ENCODE measurements around the gene CCDC184.

The CCDC184 gene

DNA sequence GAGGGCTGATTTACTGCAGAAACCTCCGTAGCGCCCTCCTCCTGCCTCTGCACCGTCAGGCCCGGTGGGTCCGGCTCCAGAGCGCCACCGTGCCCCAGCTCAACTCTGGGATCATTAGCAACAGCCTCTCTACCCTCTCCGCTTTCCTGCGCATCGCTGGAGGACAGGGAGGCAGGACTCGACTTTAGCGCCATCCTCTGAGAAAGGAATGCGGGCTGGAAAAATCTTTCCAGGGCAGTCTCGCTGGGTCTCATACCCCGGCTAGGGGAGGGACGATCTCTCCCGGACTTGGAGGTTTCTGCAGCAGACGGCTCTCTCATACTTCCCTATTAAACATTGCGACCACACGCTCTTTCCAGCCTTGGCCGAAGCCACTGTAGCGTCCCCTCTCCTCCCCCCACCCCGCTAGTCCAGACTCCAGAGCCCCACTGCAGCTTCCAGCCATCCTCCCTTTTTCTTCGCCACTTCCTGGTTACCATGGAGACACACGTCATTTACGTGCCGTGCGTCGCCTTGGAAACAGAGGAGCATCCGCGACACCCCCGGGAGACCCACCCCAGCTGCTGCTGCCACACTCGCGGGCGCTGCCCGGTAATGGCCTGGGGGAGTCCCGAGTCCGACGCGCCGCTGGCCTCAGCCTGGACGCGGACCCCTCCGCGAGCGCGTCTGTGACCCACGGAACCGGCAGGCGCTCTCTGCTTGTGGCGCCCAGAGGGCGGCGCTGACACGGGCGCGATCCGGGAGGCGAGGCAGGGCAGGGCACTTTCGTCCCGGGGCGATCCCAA, at the start of gene CCDC184:
TSS of gene CCDC184 (plus strand) at position 554 of the 785 bp plus-strand sequence. CDS start 479 bp downstream, outside the sequence.
- H2AFZ ChIP-seq (ENCODE audit: low read depth): peak within 1 kb of the TSS; percentile 85
- H4K20me1 ChIP-seq (ENCODE audit: insufficient read depth): no peaks in the 10 kb centered on the region
- peak within 1 kb of the TSS; percentile 9; the same call in 1 of the 2 replicates for H3K9ac ChIP-seq
- H3K27ac ChIP-seq: no peak within 1 kb of the TSS
- peaks cover 11% of the 10 kb centered on the region for H3K4me1 ChIP-seq (ENCODE audit: low read depth, poor library complexity, severe bottlenecking)
- TF ChIP-seq, protein P1, sequence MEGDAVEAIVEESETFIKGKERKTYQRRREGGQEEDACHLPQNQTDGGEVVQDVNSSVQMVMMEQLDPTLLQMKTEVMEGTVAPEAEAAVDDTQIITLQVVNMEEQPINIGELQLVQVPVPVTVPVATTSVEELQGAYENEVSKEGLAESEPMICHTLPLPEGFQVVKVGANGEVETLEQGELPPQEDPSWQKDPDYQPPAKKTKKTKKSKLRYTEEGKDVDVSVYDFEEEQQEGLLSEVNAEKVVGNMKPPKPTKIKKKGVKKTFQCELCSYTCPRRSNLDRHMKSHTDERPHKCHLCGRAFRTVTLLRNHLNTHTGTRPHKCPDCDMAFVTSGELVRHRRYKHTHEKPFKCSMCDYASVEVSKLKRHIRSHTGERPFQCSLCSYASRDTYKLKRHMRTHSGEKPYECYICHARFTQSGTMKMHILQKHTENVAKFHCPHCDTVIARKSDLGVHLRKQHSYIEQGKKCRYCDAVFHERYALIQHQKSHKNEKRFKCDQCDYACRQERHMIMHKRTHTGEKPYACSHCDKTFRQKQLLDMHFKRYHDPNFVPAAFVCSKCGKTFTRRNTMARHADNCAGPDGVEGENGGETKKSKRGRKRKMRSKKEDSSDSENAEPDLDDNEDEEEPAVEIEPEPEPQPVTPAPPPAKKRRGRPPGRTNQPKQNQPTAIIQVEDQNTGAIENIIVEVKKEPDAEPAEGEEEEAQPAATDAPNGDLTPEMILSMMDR (conservative IDR thresholded peaks at IDR 0.05; ENCODE audit: low read depth, low read length): no peak; the same call in 1 of the 2 replicates
- no peaks in the 10 kb centered on the region for H3K36me3 ChIP-seq (ENCODE audit: insufficient read depth)
- H3K79me2 ChIP-seq (ENCODE audit: insufficient read depth, low read depth): no peaks in the 10 kb centered on the region
- peak within 1 kb of the TSS; percentile 72 for H3K4me2 ChIP-seq
- no peak within 1 kb of the TSS for H3K4me3 ChIP-seq (IDR thresholded peaks at IDR 0.05; ENCODE audit: insufficient read depth, low read depth, low read length)
- no peaks in the 10 kb centered on the region for H3K27me3 ChIP-seq (ENCODE audit: insufficient read depth, low read depth)

DNA sequence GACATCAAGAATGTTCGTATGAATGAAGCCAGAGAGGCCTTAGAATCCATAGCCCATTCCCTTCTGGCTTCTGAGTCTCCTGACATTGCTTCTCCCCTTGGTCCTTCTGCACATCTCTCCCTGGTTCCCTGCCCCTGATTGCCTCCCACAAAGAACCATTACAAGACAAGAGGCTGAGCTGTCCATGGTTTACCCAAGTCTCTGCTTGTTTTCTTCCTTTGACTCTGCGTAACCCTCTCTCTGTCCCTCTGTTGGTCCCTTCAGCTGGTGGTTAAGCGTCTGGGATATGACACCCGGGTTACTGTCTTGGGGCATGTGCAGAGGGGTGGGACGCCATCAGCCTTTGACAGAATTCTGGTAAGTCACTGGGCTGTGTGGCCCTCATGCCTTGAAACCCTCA, 48.4 kb upstream of the CCDC184 start:
- Histone ChIP-seq H3K27me3 (ENCODE audit: insufficient read depth, low read depth) (no peaks in the 10 kb centered on the region), H3K4me1 (ENCODE audit: low read depth, poor library complexity, severe bottlenecking) (no peaks in the 10 kb centered on the region), H2AFZ (ENCODE audit: low read depth) (no peak overlapping the region), H3K4me2 (no peak overlapping the region), H3K4me3 (IDR thresholded peaks at IDR 0.05; ENCODE audit: insufficient read depth, low read depth, low read length) (no peak overlapping the region), H3K36me3 (ENCODE audit: insufficient read depth) (peaks cover 11% of the 10 kb centered on the region; the same call in 1 of the 2 replicates), H3K79me2 (ENCODE audit: insufficient read depth, low read depth) (no peaks in the 10 kb centered on the region), H4K20me1 (ENCODE audit: insufficient read depth) (no peaks in the 10 kb centered on the region), H3K9ac (no peak overlapping the region), H3K27ac (no peak overlapping the region)
- TF ChIP-seq, protein P1 (conservative IDR thresholded peaks at IDR 0.05; ENCODE audit: low read depth, low read length): no peak

DNA sequence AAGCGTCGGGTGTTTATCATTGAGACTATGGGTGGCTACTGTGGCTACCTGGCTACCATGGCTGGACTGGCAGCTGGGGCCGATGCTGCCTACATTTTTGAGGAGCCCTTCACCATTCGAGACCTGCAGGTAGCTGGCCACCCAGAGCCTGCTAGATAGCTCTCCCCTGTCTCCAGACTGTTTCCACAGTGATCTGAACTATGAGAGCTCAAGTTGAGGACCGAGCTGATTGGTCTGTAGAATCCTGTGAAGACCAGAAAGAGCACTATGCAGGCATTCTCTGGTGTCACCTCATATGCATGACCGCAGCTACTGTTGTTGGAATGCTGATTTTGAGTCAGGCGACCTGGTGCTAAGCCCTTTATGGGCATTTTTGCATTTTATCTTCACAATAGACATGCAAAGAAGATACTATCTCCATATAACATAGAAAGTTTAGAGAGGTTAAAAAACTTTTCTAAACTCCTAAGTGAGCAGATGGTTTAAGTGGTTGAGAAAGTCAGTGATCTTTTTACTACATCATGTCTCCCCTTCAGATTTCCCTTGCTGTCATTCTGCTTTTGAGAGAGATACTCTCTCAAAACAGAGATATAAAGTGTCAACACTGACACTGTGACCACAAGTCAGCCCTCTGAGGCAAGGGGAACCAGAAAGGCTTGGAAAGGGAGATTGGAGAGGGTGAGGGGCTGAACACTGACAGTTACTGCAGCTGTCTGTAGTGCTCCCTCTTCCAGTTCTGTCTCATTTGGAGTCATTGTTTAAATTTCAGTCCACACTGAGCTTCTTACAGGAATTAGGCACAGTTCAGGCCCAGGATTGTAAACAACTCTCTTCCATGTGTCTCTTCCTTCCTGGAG, 40.4 kb upstream of the CCDC184 start:
- H3K27ac ChIP-seq: no peak overlapping the region
- H3K4me3 ChIP-seq (IDR thresholded peaks at IDR 0.05; ENCODE audit: insufficient read depth, low read depth, low read length): no peak overlapping the region

DNA sequence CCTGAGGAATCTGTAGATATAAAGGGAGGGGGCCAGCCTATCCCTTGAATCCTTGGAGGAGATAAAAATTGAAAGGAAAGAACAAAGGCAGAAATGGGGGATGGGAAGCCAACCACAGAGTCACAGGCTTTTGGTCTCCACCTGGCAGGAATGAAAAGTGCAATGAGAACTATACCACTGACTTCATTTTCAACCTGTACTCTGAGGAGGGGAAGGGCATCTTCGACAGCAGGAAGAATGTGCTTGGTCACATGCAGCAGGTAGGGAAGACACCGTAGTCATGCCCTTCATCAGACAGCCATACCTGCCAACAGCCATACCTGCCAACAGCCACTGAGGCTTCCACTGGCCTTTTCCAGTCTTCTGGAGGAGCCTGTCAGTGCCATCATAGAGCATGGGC, 39.5 kb upstream of the CCDC184 start:
- Histone ChIP-seq H2AFZ (ENCODE audit: low read depth) (no peak overlapping the region), H3K4me2 (no peak overlapping the region), H3K79me2 (ENCODE audit: insufficient read depth, low read depth) (no peaks in the 10 kb centered on the region), H3K4me3 (IDR thresholded peaks at IDR 0.05; ENCODE audit: insufficient read depth, low read depth, low read length) (no peak overlapping the region), H3K9ac (no peak overlapping the region), H3K27me3 (ENCODE audit: insufficient read depth, low read depth) (no peaks in the 10 kb centered on the region), H4K20me1 (ENCODE audit: insufficient read depth) (no peaks in the 10 kb centered on the region), H3K27ac (no peak overlapping the region), H3K36me3 (ENCODE audit: insufficient read depth) (peaks cover 7% of the 10 kb centered on the region; the same call in 1 of the 2 replicates), H3K4me1 (ENCODE audit: low read depth, poor library complexity, severe bottlenecking) (no peaks in the 10 kb centered on the region)
- TF ChIP-seq, protein P1 (conservative IDR thresholded peaks at IDR 0.05; ENCODE audit: low read depth, low read length): no peak

More for the DNA sequence above, 40.4 kb upstream of the CCDC184 start:
- H3K27me3 ChIP-seq (ENCODE audit: insufficient read depth, low read depth): no peaks in the 10 kb centered on the region
- H4K20me1 ChIP-seq (ENCODE audit: insufficient read depth): no peaks in the 10 kb centered on the region
- no peaks in the 10 kb centered on the region for H3K79me2 ChIP-seq (ENCODE audit: insufficient read depth, low read depth)
- H3K9ac ChIP-seq: no peak overlapping the region
- H3K4me1 ChIP-seq (ENCODE audit: low read depth, poor library complexity, severe bottlenecking): no peaks in the 10 kb centered on the region
- H3K4me2 ChIP-seq: no peak overlapping the region
- H2AFZ ChIP-seq (ENCODE audit: low read depth): no peak overlapping the region
- TF ChIP-seq, protein P1 (conservative IDR thresholded peaks at IDR 0.05; ENCODE audit: low read depth, low read length): no peak
- H3K36me3 ChIP-seq (ENCODE audit: insufficient read depth): peaks cover 7% of the 10 kb centered on the region; the same call in 1 of the 2 replicates

Measured in KMS-11 (cell line).